ENCODE results near the gene USF2.

DNA sequence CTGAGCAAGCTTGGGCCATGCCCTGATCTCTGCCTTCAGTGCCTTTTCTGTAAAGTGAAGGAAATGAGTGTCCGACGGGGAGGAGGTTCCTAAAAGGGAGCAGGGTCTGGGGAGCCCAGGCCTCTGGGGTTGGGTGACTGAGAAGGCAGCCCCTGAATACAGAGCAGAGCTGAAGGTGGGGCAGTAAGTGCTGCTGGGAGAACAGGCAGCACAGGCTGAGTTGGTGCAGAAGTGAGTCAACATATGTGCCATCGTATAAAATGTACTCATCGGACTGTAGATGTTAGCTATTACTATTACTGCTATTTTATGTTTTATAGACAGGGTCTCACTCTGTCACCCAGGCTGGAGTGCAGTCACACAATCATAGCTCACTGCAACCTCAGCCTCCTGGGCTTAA lies 12.5 kb downstream of the USF2 start:
- no peak for TF ChIP-seq YY1 (IDR thresholded peaks at IDR 0.05; ENCODE audit: insufficient read depth, insufficient read length)
- no peak for TF ChIP-seq SUZ12 (IDR thresholded peaks at IDR 0.05; ENCODE audit: extremely low read depth, insufficient read depth, insufficient read length)

Measured in NT2/D1 (cell line).